NCI-H1436 treated with DMSO at 0.1 percent for 48 hours (cell line): Measurements from ENCODE around the gene RAD23A.
"Not testable (repeated sequence)": the region's sequence is repeated elsewhere in the genome, so short reads cannot be mapped to it uniquely, and the experiment has no call there.

Experiments
- DNase-seq: peaks from one replicate; lab custom pipeline; 2025; lab: John Stamatoyannopoulos, UW

Gene RAD23A

DNA sequence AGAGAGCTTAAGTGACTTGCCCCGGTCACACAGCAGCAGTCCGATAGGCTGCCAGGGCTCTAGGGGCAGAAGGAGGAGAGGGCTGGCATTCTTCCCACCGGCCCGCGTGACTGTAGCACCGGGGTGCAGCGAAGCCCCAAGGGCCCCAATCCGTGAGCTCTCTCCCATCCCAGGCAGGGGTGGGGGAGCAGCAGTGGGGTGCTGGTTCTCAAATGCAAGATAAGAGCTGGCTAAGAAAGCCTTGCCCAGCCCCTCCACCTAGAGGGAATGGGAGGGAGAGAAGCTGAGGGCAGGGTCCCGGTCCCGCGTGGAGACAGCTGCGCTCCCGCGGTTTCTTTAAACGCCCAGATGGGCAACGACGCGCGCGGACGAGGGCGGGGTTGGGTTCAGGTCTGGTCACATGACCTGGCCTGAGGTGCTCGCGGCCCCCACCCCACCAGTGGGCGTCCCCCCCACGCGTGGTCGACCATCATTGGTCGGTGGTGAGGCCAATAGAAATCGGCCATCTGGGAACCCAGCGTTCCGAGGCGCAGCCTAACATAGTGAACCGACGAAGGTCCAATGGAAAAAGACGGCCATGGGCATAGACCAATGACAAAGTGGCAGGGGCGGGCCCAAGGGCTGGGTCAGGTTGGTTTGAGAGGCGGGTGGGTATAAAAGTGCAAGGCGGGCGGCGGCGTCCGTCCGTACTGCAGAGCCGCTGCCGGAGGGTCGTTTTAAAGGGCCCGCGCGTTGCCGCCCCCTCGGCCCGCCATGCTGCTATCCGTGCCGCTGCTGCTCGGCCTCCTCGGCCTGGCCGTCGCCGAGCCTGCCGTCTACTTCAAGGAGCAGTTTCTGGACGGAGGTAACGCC, 7.5 kb upstream of the RAD23A start, which contains the start of gene CALR:
TSS of gene CALR (plus strand) at position 683 of the 852 bp plus-strand sequence. CDS start at position 754, 71 bp downstream.
- DNase-seq: peak; percentile 98

GRCh38 chr19:12938779-12939601, 6.7 kb upstream of the RAD23A start:
- DNase-seq: no peak

DNA sequence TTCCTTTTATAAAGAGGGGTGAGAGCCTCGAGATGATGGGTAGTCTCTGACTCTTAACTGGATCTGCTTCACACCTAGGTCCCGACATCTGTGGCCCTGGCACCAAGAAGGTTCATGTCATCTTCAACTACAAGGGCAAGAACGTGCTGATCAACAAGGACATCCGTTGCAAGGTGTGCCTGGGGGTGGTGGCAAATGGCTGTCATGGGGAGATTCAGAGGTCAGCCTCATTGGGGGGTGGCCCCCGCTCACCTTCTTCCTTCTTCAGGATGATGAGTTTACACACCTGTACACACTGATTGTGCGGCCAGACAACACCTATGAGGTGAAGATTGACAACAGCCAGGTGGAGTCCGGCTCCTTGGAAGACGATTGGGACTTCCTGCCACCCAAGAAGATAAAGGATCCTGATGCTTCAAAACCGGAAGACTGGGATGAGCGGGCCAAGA, 5.7 kb upstream of the RAD23A start:
- no peak for DNase-seq

- DNase-seq: no peak
Measured at GRCh38 chr19:12940897-12941296, 4.8 kb upstream of the RAD23A start.

DNA sequence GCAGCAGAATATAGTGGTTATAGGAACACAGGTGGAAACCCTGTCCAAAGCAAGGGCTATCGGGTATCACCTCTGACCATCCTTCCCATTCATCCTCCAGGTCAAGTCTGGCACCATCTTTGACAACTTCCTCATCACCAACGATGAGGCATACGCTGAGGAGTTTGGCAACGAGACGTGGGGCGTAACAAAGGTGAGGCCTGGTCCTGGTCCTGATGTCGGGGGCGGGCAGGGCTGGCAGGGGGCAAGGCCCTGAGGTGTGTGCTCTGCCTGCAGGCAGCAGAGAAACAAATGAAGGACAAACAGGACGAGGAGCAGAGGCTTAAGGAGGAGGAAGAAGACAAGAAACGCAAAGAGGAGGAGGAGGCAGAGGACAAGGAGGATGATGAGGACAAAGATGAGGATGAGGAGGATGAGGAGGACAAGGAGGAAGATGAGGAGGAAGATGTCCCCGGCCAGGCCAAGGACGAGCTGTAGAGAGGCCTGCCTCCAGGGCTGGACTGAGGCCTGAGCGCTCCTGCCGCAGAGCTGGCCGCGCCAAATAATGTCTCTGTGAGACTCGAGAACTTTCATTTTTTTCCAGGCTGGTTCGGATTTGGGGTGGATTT, 2.1 kb upstream of the RAD23A start:
- no peak for DNase-seq

DNA sequence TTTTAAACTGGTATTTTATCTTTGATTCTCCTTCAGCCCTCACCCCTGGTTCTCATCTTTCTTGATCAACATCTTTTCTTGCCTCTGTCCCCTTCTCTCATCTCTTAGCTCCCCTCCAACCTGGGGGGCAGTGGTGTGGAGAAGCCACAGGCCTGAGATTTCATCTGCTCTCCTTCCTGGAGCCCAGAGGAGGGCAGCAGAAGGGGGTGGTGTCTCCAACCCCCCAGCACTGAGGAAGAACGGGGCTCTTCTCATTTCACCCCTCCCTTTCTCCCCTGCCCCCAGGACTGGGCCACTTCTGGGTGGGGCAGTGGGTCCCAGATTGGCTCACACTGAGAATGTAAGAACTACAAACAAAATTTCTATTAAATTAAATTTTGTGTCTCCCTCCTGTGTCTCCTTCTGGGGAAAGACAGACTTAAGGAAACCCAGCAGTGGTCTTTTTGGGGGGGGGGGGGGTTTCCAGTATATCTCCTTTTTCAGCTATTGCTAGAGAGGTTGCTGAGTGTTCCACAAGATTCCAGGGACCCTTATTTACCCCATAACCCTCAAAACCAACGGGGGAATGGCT, 1.5 kb upstream of the RAD23A start:
- DNase-seq: no peak

DNA sequence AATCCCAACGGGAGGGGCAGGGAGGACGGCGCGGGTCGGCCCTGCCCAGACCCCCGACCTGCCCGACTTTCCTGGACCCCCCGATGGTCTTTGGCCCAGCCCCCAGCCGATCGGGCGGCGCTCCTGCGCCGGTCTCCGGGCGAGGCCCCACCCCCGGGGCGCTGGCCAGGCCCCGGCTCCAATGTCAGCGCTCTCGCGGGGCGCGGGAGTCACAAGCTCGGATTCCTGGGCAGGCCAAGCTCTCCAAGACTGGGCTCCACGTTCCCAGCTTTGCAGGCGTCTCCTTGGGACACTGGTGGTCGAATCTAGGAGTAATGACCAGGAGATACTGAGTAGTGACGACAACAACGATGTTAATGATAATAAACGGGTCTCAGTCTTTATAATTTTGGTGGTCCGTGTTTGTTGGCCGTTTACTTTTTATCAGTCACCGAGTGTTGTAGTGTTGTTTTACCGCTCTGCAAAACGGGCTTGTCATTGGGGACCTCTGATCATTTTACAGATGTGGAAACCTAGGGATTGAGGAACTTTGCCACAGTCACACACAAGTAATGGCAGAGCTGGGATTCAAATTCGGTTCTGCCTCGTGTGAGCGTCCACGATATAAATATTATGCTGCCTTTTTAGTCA, 545 bp downstream of the RAD23A start:
- DNase-seq: no peak

GRCh38 chr19:12946731-12947496, 1.3 kb downstream of the RAD23A start:
- no peak for DNase-seq

DNA sequence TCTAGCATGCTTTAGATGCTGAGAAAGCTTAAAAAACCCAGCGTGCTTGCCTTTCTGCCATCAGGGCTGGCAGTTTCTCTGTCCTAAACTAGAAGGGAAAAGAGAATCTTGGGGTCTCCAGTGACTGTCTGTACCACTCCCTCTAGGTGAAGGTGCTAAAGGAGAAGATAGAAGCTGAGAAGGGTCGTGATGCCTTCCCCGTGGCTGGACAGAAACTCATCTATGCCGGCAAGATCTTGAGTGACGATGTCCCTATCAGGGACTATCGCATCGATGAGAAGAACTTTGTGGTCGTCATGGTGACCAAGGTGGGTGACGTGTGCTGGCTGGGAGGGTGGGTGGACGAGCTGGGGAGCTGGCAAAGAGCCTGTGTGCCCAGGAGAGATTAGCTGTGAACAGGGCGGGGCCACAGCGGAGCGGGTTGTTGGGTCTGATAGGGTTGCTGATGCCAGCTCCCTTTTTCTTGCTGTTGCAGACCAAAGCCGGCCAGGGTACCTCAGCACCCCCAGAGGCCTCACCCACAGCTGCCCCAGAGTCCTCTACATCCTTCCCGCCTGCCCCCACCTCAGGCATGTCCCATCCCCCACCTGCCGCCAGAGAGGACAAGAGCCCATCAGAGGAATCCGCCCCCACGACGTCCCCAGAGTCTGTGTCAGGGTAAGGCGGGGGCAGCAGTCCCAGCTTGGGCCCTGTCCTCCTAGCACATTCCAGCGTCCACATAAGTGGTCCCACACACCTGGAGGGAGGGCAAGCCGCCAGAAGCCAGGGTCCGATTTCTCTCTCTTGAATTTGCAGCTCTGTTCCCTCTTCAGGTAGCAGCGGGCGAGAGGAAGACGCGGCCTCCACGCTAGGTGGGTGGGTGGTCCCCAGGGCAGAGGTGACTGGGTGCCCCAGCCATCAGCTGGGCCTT, 2.3 kb downstream of the RAD23A start:
- no peak for DNase-seq

- DNase-seq: no peak
Measured at GRCh38 chr19:12948612-12949362, 3.1 kb downstream of the RAD23A start.

DNA sequence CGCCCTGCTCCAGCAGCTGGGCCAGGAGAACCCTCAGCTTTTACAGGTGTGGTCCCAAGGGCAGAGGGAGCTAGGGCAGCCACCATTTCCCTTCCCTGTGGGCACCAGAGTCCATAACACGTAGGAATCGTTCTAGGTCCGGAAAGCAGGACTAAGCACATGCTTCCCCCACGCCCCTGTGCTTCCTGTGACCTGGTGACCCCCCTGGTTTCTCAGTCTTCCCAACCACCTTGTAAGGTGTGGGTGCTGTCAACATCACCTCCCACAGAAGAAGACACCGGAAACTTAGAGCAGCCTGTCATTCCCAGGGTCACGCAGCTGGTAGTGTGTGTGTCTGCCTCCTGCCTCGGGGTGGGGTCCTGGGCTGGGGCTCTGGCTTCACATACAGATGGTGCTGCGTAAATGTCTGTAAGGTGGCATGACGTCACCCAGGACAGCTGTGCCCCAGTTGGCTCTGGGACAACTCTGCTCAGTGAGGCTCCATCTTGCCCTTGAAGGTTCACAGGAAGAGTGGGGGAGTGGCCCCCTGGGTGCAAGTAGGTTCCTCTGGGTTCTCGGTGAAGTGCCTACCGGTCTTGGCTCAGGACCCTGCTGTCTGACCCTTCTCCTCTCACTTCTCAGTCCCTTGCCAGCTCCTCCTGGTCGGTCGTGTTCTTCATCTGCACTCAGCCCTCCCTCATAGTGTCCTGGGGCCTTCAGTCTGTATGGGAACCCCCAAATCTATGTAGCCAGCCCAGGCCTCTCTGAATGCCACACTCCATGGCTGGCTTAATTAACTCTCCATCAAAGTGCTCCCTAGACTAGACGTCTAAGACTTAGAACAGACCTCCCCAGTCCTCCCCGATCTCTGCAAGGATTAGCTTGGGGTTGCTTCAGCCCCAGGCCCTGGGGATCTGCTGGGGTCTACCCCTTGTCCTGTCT, 4.0 kb downstream of the RAD23A start:
- DNase-seq: no peak

DNA sequence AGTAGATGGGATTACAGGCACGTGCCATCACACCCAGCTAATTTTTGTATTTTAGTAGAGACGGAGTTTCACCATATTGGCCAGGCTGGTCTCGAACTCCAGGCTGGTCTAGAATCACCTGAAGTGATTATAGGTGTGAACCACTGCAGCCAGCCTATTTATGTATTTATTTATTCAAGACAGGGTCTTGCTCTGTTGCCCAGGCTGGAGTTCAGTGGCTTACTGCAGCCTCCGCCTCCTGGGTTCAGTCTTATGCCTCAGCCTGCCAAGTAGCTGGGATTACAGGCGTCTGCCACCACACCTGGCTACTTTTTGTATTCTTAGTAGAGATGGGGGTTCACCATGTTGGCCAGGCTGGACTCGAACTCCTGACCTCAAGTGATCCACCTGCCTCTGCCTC, 6.4 kb downstream of the RAD23A start:
- not testable (repeated sequence) for DNase-seq

GRCh38 chr19:12952488-12953137, 7.0 kb downstream of the RAD23A start:
- no peak for DNase-seq

- no peak for DNase-seq
Measured at GRCh38 chr19:12953138-12953798, 7.6 kb downstream of the RAD23A start.

GRCh38 chr19:12953799-12954611, 8.3 kb downstream of the RAD23A start:
- no peak for DNase-seq

- DNase-seq: no peak
Measured at GRCh38 chr19:12954612-12954962, 8.9 kb downstream of the RAD23A start.
